Left lobe of liver (tissue), 2 donors: ENCODE results near the gene SRGAP3. TPM values are rescaled to one million over a fixed set of nuclear protein-coding genes. Genes with fewer than 3 reads are reported as not detected.

ENCODE experiments used
- ATAC-seq: fragments of 200-7000 bp; cut with Tn5 transposase; one replicate; pipeline ENCODE4 v1.9.1; 2020; ENCODE audit warnings: mild to moderate bottlenecking, moderate library complexity
- DNase-seq: peaks from one replicate; pipeline ENCODE4 v3.0.0-alpha.2; 2020; ENCODE audit warnings: low spot score
- total RNA-seq: library from RNA; stranded (reverse); gene quantifications from one replicate; pipeline ENCODE4 v1.2.1, GENCODE V29; 2021
- donor health status: DM: no; HTN: no; CAD: no; lungs with moderate emphysema.
- donor health status: DM: no; HTN: yes; CAD: no.

SRGAP3 gene
- total RNA-seq, 1 donor from 2014 or later = 2.8 TPM

DNA sequence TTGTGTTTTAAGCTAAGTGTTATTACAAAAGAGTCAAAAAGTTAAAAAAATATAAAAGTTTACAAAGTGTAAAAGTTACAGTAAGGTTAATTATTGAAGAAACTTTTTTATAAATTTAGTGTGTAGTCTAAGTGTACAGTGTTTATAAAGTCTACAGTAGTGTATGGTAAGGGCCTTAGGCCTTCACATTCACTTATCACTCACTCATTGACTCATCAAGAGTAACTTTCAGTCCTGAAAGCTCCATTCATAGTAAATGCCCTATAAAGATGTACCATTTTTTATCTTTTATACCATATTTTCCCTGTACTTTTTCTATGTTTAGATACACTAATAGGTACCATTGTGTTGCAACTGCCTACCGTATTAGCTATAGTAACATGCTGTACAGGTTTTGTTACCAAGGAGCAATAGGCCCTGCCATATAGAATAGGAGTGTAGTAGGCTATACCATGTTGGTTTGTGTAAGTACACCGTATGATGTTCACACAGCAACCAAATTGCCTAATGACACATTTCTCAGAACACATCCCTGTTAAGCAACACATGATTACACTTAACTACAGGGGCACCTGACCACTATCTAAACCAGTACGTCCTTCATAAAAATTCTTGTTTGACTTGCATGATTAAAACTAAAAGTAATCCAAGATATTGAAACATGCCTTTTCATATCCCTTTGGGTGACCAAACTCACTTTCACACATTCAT is 303.4 kb downstream of the SRGAP3 start:
- no peak for DNase-seq
- ATAC-seq = no peak

- no peak for DNase-seq
- ATAC-seq = no peak
These were observed 306.5 kb downstream of the SRGAP3 start for GRCh38 chr3:8942746-8943488.

DNA sequence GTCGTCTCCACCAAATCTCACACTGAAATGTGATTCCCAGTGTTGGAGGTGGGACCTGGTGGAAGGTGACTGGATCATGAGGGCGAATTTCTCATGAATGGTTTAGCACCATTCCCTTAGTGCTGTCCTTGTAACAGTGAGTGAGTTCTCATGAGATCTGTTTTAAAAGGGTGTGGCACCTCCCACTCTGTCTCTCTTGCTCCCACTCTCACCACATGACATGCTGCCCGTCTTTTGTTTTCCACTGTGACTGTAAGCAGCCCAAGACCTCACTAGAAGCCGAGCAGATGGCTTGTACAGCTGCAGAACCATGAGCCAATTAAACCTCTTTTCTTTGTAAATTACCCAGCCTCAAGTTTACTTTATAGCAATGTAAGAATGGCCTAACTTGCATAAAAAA is 307.3 kb downstream of the SRGAP3 start:
- no peak for ATAC-seq
- no peak for DNase-seq

DNA sequence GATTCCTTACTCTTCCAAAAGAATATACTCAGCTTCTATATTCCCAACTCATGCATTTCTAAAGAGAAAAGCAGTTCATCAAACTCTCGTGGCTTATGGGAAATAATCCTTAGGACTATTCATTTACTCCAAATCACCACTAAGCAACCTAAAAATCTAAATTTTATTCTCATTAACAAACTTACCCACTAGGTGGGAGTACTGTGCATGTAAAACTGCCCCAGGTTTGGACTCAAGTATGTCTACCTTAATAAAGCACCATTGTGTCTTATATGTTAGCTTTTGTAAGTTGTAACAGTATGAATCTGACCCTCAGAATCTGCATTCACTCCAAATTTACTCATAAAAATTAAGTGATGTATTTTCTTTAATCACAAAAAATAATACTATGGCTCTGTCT is 311.4 kb downstream of the SRGAP3 start:
- no peak for DNase-seq
- peak; percentile 74 for ATAC-seq

DNA sequence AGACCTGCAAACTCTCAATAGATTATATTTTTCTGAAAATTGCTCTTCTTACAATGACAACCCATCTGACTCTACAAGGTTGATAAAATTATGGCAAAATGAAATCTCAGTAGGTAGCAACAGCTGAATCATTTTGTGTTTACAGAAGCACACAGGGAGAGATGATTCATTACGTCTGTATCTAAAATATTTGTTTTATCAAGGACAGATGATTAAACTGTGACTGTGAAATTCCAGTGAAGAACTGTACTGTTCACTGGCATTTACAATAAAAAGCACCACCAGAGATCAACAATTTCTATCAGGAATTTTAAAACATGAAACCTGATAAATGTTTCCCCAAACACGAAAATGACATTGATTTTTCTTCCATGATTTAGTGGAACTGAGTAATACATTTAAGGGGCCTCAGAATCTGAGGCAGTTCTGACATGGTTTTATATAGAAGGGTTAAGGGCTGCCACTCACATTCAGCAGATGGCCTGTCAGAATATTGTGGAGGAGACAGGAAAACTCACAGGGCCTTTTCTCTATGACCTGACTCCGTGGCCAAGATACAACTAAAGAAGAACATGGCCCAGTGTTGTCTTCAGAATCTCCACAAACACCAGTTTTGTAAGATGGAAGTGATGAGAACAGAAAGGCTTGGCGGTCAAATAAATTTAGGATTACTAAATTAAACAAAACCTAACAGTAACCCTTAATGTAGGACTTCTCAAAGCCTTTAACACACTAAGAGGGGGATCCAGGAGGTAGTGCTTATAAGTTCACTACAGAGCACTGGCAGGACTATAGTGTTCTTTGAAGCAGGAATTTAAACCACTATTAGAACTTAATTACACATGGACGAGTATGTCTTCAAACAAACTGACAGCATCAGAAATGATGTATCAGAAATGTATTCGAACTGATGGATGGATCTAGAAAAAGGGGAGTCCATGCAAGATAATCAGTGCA is 312.1 kb downstream of the SRGAP3 start:
- no peak for ATAC-seq

GRCh38 chr3:8932507-8932906 is 316.9 kb downstream of the SRGAP3 start:
- DNase-seq (no peak), ATAC-seq (no peak)

More for the DNA sequence above, 312.1 kb downstream of the SRGAP3 start:
- no peak for DNase-seq

DNA sequence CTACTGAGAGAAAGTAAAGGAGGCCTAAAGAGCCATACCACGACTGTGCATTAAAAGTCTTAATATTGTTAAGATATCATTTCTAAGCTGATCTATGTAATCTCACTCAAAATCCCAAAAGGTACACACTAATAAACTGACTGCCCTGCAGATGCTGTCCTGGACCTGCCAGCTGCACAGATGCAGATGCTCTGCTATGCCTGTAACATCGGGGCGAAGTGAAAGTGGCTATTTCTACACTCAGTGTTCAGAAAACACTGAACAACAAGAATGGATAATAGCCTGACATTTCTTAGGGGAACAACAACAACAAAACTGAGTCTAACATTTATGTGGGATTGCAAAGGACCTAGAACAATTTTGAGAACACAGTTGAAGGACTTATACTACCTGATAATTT is 318.1 kb downstream of the SRGAP3 start:
- ATAC-seq (no peak), DNase-seq (no peak)

Other genes starting within 250 kb of the SRGAP3 start
- 19.6 TPM for gene THUMPD3, start 113.4 kb upstream of the SRGAP3 start, total RNA-seq
- gene SETD5, start 148.0 kb upstream of the SRGAP3 start, total RNA-seq = 58.4 TPM